Adrenal gland (tissue), 12 donors: ENCODE measurements around the gene KMT2C. TPM values are rescaled to one million over a fixed set of nuclear protein-coding genes. Genes with fewer than 3 reads are reported as not detected.

Experiments used
- DNase-seq, 7 donors: peaks; one replicate each; pipeline ENCODE4 v3.0.0-alpha.2; 2019 to 2020
- H3K27ac ChIP-seq, 5 donors: fragments of 200-600 bp; sonication (generic) in 4 of 5; 1 replicate in 3 of 5; 2 replicates in 2 of 5; pipeline versions ENCODE4 v1.5.1 to v1.8.0; 2016 to 2020; ENCODE audit warnings: mild to moderate bottlenecking in 1 of 5
- H3K27me3 ChIP-seq: fragments of 200-600 bp; 2 replicates; pipeline ENCODE4 v1.8.0; 2021
- H3K36me3 ChIP-seq, 2 donors: fragments of 200-600 bp; replicated peaks in 1 of 2; 1 replicate in 1 of 2; 2 replicates in 1 of 2; pipeline versions ENCODE4 v1.5.1 to v1.8.0; 2018 to 2022
- H3K4me1 ChIP-seq, 2 donors: fragments of 200-600 bp; replicated peaks in 1 of 2; 1 replicate in 1 of 2; 2 replicates in 1 of 2; pipeline versions ENCODE4 v1.5.1 to v1.8.0; 2018 to 2021
- H3K4me3 ChIP-seq, 4 donors: fragments of 200-600 bp; sonication (generic) in 3 of 4; one replicate each; pipeline ENCODE4 v1.5.1; 2016 to 2018
- H3K9me3 ChIP-seq, 3 donors: fragments of 200-600 bp; sonication (generic) in 1 of 3; replicated peaks in 1 of 3; 1 replicate in 2 of 3; 2 replicates in 1 of 3; pipeline versions ENCODE4 v1.5.1 to v1.8.0; 2016 to 2021
- CTCF ChIP-seq, 6 experiments: fragments of 450-650 bp in 4 of 6; fragments of 200-600 bp in 2 of 6; sonication (generic) in 1 of 6; IDR thresholded peaks; 1 replicate in 5 of 6; 2 replicates in 1 of 6; pipeline versions ENCODE4 v1.5.1 to v1.8.0; 2016 to 2021; ENCODE audit warnings: antibody characterized with exemption in 6 of 6, mild to moderate bottlenecking in 2 of 6, moderate library complexity in 1 of 6
- POLR2A ChIP-seq, 2 donors: fragments of 450-650 bp; IDR thresholded peaks; one replicate each; pipeline ENCODE4 v1.6.1; 2017; ENCODE audit warnings: antibody characterized with exemption in 2 of 2, mild to moderate bottlenecking in 2 of 2, moderate library complexity in 1 of 2
- WGBS, 4 donors: extraction: QIAGEN DNeasy Blood & Tissue Kit in 2 of 4; methylation state at CpG; one replicate each; pipeline versions ENCODE4 v1.1.5 to v1.1.7; 2013 to 2017; 5-methylcytosine and 5-hydroxymethylcytosine counted together
- intact Hi-C, 2 donors: fragments of 100-400 bp; cut with DNase I; formaldehyde crosslinking; loops; one replicate each; pipeline versions ENCODE4 v1.14.1 to v1.15.0; 2022 to 2023
- polyA plus RNA-seq, 3 donors: library from polyadenylated mRNA; stranded (reverse); fragments of 200-250 nt in 2 of 3; fragments of 350-450 nt in 1 of 3; fragmentation: Illumina TruSeq in 1 of 3; extraction: RNeasy Lipid Tissue Mini Kit (QIAGEN cat#74804) in 1 of 3; gene quantifications; one replicate each; pipeline ENCODE4 v1.2.3, GENCODE V29; 2013 to 2014
- total RNA-seq, 9 donors: library from RNA; depleted of rRNA in 4 of 9; stranded (reverse); fragments of >200 nt in 4 of 9; fragments of 120-200 nt in 1 of 9; fragmentation: NEBNext Ultra II Directional in 1 of 9; extraction: Animal tissue kit (Norgen Biotek cat#: 25700) in 1 of 9; gene quantifications; one replicate each; pipeline versions ENCODE4 v1.1.0 to v1.2.4, GENCODE V29; 2013 to 2023
- donor health status: healthy with polysubstance abuse.
- donor health status: Bipolar disorder and iron deficiency.
- donor health status: DM: yes; HTN: yes; CAD: no.
- donor health status: DM: no; HTN: no; CAD: no.
- donor health status: DM: no; HTN: no; CAD: no.
- donor health status: DM: yes; HTN: yes; CAD: no.

The KMT2C gene
- total and polyA plus RNA-seq, 12 donors, result 6.9 to 105 (median 55.6) TPM

DNA sequence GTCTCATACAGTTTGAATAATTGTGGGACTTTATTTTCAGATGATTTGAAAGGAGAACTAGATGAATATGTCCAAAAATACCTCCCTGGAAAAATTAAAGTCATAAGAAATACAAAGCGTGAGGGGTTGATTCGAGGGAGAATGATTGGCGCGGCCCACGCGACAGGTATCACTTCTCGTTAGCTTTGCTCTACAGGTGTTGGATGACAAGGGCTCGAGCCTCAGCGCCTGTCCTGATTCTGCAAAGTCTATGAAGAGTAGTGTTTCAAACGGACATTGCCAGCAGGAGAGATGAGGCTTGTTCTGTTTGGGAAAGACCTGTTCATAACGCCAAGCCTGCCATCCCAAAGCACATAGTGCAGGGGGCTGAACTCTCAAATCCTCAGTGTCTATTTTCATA lies 330.6 kb downstream of the KMT2C start:
- H3K36me3 ChIP-seq, result peaks cover 0 to 16% of the 10 kb centered on the region in 2 donors
- no peaks in the 10 kb centered on the region for H3K4me1 ChIP-seq
- no peak for DNase-seq
- no peak overlapping the region for H3K4me3 ChIP-seq
- no peak for TF ChIP-seq POLR2A (IDR thresholded peaks at IDR 0.05)
- no peaks in the 10 kb centered on the region for H3K27me3 ChIP-seq
- 94 to 96% (median 95%) methylated on average over 11 of the region's 11 CpGs for WGBS, 4 donors
- H3K9me3 ChIP-seq, result no peaks in the 10 kb centered on the region
- intact Hi-C loops, result no loop called here
- H3K27ac ChIP-seq, result no peak overlapping the region

GRCh38 chr7:152103691-152104090 lies 332.1 kb downstream of the KMT2C start:
- no peaks in the 10 kb centered on the region for H3K9me3 ChIP-seq
- no peak overlapping the region for H3K27ac ChIP-seq
- H3K4me1 ChIP-seq, result no peaks in the 10 kb centered on the region
- TF ChIP-seq POLR2A (IDR thresholded peaks at IDR 0.05), result no peak
- TF ChIP-seq CTCF (IDR thresholded peaks at IDR 0.05), result no peak
- intact Hi-C loops, result no loop called here
- H3K4me3 ChIP-seq, result no peak overlapping the region
- no peak for DNase-seq
- 65 to 71% (median 68%) methylated on average over 5 of the region's 5 CpGs for WGBS, 4 donors
- no peaks in the 10 kb centered on the region for H3K27me3 ChIP-seq
- H3K36me3 ChIP-seq, result peaks cover 0 to 16% of the 10 kb centered on the region in 2 donors

GRCh38 chr7:152103066-152103465 lies 332.7 kb downstream of the KMT2C start:
- Histone ChIP-seq H3K4me3 (no peak overlapping the region), H3K4me1 (no peaks in the 10 kb centered on the region), H3K27ac (no peak overlapping the region), H3K9me3 (no peaks in the 10 kb centered on the region), H3K36me3 (peaks cover 0 to 16% of the 10 kb centered on the region in 2 donors), H3K27me3 (no peaks in the 10 kb centered on the region)
- 93 to 97% (median 95%) methylated on average over 7 of the region's 7 CpGs for WGBS, 4 donors
- intact Hi-C loops, result no loop called here
- no peak for DNase-seq
- TF ChIP-seq POLR2A (IDR thresholded peaks at IDR 0.05) (no peak), CTCF (IDR thresholded peaks at IDR 0.05) (no peak)

- Histone ChIP-seq H3K27ac (no peak overlapping the region), H3K4me3 (no peak overlapping the region), H3K9me3 (no peaks in the 10 kb centered on the region), H3K27me3 (no peaks in the 10 kb centered on the region), H3K4me1 (no peaks in the 10 kb centered on the region), H3K36me3 (peaks cover 0 to 4% of the 10 kb centered on the region in 2 donors)
- DNase-seq, result no peak
- intact Hi-C loops, result no loop called here
- TF ChIP-seq CTCF (IDR thresholded peaks at IDR 0.05), result no peak
- no peak for TF ChIP-seq POLR2A (IDR thresholded peaks at IDR 0.05)
- WGBS, 4 donors, result 91 to 98% (median 96%) methylated on average over 4 of the region's 4 CpGs
These were observed 338.5 kb downstream of the KMT2C start for GRCh38 chr7:152097330-152097729.

- TF ChIP-seq POLR2A (IDR thresholded peaks at IDR 0.05) (no peak), CTCF (IDR thresholded peaks at IDR 0.05) (no peak)
- no peak for DNase-seq
- intact Hi-C loops, result no loop called here
- WGBS, 4 donors, result 95 to 100% (median 100%) methylated on average over 1 of the region's 1 CpG
- Histone ChIP-seq H3K4me3 (no peak overlapping the region), H3K4me1 (no peaks in the 10 kb centered on the region), H3K9me3 (no peaks in the 10 kb centered on the region), H3K36me3 (no peaks in the 10 kb centered on the region), H3K27ac (no peak overlapping the region), H3K27me3 (no peaks in the 10 kb centered on the region)
These were observed 340.0 kb downstream of the KMT2C start for GRCh38 chr7:152095771-152096170.
